Activated CD4-positive, alpha-beta T cell treated with anti-CD3 and anti-CD28 coated beads for 1 hour (primary cell): Measurements from ENCODE around the gene UNC5C.

ENCODE experiments used
- DNase-seq: peaks from one replicate; pipeline ENCODE4 v3.0.0-alpha.2; 2020

The UNC5C gene

DNA sequence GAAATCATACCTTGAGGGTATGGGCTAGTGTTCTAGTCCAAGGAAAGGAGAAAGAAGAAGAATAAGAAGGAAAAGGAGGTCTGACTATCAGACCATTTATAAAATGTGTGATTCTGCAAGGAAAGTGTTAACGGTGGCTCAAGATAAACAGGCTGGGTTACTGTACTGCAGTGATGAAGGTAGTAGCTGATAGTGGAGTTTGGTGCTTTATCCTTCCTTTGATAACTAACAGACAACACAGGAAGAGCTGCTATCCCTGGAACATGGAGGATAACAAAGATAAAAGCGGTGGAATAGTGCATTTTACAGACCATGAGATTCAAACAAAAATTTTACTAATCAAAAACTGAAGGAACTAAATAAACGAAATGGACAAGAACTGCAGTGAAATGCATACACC, 2.6 kb downstream of the UNC5C start:
- DNase-seq: no peak

GRCh38 chr4:95545546-95545945, 3.2 kb downstream of the UNC5C start:
- DNase-seq: no peak

DNA sequence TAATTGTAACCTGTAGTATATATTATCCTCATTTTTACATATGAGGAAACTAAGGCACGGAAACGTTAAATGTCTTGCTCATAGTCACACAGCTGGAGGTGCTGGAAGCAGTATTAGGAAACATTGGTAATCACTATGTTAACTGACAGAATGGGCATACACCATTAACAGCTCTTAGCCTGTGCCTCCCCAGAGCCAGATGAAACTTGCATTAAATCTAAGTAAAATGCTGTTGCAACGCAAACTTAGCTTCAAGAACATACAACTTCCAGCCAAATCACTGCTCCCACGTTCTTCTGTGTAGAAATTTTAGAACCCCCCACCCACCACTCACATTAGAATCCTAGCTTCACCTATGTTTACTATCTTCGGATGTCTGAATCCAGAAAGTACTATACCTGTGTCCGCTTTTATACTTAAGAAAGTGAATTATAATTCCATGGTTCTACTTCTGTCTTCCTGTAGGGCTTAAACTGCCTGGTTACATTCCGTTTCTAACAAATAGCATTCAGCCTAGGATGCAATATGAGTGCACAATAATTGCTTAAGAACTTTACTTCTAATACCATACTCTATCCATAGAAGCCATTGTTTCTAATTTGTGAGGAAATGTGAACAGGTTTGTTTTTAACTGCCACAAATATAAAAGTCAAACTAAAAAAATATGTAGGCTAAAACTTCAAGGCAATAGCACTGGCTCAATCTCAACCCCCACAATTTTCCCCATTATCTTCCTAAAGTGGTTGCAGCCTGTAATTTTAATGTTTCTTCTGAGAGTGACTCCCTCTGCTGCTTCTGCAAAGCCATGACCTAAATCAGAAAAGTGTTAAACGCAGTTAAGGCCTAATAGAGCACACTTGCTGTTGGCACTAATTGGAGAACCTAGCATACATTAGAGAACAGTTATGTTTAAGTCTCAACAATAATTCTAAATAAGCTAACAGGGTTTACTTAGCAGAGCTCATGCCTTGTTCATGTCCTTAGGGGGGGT, 4.4 kb downstream of the UNC5C start:
- no peak for DNase-seq

- no peak for DNase-seq
Measured at GRCh38 chr4:95541889-95542607, 6.7 kb downstream of the UNC5C start.

- no peak for DNase-seq
Measured at GRCh38 chr4:95541094-95541493, 7.7 kb downstream of the UNC5C start.

DNA sequence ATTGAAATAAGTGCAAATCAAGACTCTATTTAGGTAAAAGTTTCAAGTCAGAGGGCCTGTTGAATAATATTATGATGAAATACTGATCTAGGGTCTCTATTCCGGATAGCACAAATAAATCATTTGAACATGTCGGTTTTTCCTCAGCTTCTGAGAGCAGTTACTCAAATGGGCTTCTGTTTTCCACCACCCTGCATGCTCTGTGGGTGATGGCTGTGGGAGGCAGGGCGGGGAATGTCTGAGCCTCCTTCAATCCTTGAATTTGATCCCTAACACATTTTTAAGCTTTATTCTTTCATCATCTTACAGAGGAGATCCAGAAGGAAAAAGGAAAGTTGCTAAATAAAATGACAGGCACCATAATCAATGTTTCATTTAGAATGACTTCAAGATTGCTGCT, 8.5 kb downstream of the UNC5C start:
- DNase-seq: no peak

DNA sequence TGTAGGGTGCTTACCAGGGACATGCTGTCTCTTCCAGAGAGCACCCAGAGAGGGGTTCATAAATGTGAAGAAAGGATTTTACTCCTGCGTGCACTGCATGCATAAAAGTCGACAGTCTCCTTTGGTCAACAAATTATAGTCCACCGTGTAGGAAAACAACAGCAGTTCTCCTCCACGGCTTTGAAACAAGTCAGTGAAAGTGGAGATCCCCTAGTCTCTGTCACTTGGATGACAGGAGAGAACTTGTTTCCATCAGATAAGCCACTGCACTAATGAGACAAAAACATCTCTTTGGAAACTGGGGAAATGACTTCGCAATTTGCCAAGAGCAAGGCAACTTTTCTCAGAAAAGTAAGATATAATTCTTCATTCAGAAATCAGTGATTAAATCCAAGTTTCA, 9.7 kb downstream of the UNC5C start:
- DNase-seq: no peak

DNA sequence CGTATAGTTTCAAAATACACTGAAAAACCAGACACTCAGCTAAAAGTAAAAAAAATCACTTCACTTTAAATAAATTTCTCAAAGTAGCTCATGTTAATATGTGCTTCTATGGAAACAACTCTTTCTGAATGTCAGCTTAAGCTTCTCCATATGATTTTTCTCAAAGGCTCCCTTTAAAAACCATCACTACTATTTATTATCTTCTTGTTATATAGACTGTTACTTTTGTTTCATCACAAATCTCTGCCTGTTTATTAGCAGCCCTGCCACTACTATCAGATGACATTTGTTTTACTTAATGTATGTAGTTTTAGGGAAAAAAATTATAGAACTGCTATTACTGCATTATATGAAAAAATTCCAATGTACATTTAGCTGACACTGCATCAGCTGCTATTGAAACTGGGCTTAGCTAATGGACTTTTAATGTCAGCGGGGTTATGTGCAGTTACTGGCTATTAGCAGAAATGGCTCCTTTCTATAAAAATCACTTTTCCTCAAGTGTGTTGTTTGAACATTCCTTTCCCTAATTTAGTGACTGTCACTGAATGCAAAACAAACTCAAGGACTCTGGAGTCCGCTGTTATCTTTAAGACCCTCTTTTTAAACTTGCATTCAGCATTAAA, 10.8 kb downstream of the UNC5C start:
- no peak for DNase-seq

- no peak for DNase-seq
Measured at GRCh38 chr4:95537191-95537590, 11.6 kb downstream of the UNC5C start.

GRCh38 chr4:95536650-95537049, 12.1 kb downstream of the UNC5C start:
- no peak for DNase-seq

GRCh38 chr4:95535180-95535579, 13.6 kb downstream of the UNC5C start:
- DNase-seq: no peak

DNA sequence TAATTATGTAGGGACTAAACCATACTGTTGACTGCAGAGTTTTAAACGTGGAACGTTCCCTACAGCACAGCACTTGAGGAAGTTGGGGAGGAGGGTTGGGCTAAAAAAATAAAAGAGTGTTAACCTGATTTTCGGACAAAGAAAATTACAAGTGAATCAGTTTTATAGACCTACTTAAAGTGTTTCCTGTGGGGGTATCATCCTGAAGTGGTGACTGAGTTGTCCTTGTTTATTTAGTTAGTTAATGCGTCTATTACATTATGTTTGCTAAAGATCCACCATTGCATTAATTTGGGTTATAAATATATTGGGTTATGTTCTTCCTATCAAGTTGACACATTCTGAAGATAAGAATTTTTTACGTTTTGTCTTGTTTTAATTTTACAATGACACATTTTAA, 14.7 kb downstream of the UNC5C start:
- DNase-seq: no peak

GRCh38 chr4:95533254-95533653, 15.5 kb downstream of the UNC5C start:
- DNase-seq: no peak

GRCh38 chr4:95532305-95532704, 16.5 kb downstream of the UNC5C start:
- DNase-seq: no peak

DNA sequence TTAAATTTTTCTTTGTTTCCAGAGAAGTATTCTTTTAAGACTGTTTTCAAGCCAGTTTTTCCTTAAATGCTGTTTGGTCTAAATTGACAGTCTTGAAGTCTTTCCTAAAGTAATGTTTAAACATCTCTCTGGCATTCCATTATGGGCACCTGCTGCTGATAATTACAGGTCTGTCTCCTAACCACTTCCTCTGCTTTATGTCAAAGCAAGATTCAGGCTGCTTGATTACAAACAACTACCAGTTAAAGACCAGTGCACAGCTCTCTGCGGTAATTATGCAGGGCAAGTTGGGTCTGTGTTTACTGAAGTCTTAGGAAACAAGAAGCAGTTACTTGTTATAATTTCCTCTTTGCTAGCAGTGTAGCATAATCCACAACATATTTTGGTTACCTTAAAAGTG, 17.6 kb downstream of the UNC5C start:
- no peak for DNase-seq

DNA sequence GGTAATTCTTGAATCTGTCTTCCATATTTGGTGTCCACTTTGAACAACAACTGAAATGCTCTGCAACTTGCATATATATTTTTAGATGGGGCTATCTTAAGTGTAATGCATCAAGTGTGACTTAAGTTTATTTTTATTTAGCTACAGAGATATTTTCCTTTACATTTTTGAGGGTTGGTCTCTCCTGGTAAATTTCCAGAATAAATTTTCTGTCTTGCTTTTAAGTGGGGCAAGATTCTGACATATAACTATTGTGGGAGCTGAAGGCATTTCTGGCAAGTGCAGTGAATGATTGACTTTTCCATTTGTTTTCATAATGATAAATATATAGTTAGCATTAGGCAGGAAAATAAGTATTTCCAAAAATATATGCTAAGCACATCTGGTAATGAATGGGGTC, 18.8 kb downstream of the UNC5C start:
- DNase-seq: no peak

DNA sequence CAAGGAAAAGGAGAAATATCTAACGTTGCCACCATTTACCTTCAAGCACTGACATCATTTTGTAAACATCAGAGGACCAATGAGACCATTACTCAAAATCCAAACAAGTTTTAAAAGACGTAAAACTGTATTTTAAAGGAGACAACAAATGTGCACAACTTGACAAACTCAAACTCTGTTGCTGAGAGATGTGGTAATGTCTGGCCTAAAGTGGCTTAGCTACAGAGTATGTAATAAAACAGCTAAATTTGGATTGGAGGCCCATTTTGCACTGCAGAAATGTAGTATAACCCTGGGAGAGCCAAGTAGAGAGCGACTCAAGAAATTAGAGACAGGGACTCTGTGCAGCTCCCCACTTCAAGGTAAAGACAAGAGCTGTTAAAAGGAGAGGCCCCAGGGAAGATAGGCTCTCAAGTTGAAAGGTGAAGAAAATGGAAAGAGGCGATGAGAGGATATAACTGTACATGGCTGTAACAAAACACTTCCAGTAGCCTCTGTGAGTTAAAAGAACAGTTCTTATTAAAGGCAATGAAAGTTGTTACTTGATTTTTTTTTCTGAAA, 20.3 kb downstream of the UNC5C start:
- DNase-seq: no peak

DNA sequence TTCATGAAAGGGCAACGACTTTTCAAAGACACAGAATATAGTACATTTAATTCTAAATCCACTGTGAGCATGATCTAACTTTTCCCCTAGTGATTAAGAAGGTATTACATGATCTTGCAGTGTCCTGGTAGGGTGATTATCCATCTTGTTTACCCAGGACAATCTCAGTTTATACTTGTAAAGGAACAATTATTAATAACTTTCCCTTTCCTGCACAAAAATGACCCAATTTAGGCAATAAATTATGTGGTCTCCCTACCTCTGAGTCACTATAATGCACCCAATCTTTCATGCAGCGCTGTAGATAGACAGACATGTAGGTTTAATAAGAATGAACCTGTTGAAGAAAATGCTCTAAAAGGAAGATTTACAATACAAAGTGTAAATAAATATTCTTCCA, 22.7 kb downstream of the UNC5C start:
- DNase-seq: no peak

- DNase-seq: no peak
Measured at GRCh38 chr4:95524729-95525128, 24.0 kb downstream of the UNC5C start.

GRCh38 chr4:95524184-95524583, 24.6 kb downstream of the UNC5C start:
- DNase-seq: no peak

GRCh38 chr4:95522682-95523530, 25.9 kb downstream of the UNC5C start:
- no peak for DNase-seq

DNA sequence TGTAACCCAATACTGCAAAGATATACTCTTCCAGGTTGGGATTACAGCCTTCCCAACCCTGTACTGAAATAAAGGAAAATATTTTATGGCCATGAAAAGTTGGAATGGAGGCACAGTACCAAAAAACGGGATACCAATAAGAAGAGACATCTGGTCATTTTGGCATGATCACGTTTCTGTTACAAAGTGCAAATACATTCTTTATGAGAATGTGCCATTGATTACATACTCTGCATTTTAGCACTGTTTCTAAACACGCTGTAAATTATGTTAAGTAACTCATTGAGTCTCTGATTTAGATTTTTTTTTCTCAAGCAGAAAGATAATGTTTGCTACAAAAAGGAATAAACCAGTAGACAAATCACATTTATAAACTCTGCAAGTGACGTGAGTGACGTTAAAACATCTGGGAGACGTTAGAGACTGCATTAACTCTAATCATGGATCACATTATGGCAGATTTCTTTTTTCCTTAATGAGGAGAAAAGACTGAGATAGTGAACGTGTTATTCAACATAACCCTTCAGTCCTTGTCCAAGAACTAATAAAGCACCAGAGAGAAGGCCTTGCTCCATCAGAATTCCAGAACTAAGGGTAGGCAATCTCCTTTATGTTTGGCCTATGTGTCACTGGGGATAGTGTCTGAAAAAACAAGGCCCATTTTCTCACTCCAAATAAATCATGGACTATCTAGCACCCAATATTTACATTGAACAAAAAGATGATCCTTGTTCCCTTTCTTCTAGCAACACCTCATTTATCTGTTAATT, 31.0 kb downstream of the UNC5C start:
- no peak for DNase-seq
